DMS 273 treated with DMSO at 0.1 percent for 48 hours (cell line): ENCODE data around the gene GRK4.
"Not testable (repeated sequence)": the region's sequence is repeated elsewhere in the genome, so short reads cannot be mapped to it uniquely, and the experiment has no call there.

Experiments
- DNase-seq: peaks from one replicate; lab custom pipeline; 2025; lab: John Stamatoyannopoulos, UW

The GRK4 gene

DNA sequence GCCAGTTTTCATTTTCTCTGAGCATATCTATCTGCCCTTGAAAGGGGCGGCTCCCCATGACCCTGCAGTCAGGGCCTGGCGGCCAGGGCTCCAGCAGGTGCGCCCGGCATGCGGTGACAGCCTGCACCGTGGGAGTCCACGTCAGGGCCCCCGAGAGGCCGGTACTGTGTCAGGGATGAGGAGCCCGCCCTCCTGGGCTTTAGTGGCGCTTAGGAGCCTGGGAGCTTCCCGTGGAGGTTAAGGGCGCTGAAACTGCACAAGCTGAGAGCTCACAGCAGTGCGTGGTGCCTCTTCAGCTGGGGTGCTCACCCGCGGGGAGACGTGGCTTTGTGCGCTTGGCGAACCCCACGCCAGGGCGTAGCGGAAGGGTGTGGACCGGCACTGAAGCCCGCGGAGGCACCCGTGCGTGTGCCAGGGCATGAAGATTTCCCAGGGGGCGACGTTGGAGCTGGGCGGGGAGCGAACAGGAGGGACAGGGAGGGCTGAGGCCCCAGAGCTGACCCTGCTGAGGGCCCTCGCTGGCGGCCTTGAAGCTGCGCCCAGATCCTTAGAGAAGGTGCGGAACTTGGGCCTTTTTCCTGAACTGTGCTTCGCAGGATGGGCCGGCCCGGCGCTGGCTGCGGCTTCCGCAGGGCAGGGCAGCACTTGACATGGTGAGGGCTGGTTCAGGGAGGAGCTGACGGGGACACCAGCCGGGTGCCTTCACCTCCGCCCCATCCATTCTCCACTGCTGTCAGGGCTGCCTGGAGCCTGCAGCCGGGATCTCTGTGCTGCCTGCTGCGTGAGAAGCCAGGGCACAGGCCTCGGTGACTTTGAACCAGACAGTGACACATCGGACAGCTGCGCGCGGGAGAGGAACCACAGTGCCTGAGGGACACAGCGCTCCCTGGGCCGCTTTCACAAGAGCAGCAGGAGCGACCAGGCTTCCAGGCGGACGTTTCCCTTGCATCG, 78.1 kb downstream of the GRK4 start:
- no peak for DNase-seq

DNA sequence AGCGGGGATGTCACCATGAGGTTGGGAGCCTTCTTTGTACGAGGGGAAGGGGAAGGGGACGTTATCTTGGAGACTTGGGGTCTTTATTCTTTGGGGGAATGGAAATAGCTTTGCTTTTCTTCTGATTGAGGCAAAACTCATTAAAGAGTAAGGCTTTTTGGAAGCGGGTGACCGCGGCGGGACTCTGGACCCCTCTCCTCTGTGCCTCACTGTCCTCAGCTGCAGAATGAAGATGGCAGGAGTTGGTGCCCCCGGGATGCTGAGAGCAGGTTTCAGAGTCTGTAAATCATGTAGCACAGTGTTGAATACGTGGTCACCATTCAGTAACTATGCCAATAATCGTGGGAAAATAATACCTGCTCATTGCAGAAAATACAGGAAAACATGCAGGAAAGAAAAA, 78.9 kb downstream of the GRK4 start:
- DNase-seq: no peak

DNA sequence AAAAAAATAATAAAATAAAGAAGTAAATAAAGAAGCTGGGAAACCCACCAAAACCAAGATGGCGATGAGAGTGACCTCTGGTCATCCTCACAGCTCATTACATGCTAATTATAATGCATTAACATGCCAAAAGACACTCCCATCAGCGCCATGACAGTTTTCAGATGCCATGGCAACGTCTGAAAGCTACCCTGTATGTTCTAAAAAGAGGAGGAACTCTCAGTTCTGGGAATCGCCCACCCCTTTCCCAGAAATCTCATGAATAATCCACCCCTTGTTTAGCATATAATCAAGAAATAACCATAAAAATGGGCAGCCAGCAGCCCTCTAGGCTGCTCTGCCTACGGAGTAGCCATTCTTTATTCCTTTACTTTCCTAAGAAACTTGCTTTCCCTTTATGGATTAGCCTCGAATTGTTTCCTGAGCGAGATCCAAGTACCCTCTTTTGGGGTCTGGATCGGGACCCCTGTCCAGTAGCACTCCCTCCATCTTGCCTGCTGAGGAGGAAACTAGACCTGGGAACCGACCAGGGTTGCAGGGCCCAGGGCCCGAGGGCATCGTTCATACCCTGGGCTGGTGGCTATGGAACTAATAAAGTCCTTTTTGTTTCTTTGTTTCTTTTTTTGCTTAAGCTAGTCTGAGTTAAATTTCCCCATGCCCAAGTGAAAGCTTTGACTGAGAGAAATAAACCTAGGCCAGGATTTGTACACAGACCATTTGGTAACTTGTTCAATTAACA, 80.1 kb downstream of the GRK4 start:
- no peak for DNase-seq

DNA sequence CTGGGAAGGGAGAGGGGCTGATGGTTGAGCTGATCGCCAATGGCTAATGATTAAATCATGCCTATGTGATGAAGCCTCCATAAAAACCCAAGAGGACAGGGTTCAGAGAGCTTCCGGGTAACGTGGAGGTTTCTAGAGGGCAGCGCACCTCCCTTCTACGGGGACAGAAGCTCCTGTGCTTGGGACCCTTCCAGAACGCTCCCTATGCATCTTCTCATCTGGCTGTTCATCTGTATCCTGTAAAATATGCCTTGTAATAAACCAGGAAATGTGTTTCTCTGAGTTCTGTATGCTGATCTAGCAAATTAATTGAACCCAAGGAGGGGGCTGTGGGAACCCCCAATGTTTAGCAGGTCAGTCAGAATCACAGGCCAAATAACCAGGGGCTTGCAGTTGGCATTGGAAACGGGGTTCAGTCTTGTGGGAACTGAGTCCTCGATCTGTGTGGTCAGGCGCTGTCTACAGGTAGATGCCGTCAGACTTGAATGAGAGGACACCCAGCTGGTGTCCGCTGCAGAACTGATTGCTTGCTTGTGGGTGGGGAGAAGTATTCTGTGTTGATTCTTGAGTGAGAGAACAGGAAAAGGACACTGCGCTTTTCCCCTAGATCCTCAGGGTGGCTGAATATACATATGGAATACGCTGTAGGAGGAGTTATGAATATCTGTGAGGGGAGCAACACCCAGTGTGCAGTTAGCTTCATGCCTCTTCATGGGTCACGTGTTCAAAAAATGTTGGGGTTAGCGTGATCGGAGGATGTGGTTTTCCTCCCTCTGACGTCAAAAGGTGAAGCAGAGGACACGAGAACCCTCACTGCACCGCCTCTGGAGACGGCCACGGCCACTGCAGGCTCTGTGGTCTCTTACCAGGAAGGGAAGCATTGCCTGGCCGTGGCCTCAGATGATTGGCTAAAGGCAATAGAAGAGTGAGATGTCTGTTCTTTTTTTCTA, 81.8 kb downstream of the GRK4 start:
- no peak for DNase-seq

DNA sequence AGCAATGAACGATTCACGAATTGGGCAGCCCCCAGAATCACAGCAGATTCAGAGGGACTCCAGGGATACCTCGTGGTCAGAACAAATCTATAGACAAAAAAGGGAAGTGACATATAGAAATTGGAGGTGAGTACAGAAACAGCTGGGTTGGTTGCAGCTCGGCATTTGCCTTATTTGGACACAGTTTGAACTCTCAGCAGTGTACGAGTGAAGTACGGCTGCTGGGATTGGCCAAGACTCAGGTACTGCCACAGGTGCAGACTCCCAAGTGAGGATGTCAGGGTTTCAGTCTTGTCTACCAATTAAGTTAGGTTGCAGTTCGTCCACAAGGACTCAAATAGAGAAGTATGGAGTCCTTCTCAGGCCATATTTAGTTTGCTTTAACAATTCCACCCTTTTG, 82.8 kb downstream of the GRK4 start:
- no peak for DNase-seq

DNA sequence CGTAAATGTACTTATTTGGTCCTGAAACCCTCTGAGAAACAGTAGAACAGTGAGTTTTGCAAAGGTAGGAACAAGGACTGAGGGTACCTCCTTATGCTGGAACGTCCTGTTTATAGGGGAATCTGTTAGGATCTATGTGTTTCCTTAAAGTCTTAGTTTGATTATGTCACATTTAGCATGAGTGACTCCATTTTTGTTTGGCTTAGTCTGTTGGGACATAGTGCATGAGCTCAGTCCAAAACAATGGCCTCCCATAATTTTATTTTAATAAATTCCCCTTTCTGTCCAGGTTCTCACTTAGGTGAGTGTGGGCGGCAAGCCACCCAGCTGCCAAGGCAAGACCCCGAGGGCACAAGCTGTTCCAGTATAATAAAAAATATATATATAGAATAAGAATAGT, 83.3 kb downstream of the GRK4 start:
- DNase-seq: no peak

DNA sequence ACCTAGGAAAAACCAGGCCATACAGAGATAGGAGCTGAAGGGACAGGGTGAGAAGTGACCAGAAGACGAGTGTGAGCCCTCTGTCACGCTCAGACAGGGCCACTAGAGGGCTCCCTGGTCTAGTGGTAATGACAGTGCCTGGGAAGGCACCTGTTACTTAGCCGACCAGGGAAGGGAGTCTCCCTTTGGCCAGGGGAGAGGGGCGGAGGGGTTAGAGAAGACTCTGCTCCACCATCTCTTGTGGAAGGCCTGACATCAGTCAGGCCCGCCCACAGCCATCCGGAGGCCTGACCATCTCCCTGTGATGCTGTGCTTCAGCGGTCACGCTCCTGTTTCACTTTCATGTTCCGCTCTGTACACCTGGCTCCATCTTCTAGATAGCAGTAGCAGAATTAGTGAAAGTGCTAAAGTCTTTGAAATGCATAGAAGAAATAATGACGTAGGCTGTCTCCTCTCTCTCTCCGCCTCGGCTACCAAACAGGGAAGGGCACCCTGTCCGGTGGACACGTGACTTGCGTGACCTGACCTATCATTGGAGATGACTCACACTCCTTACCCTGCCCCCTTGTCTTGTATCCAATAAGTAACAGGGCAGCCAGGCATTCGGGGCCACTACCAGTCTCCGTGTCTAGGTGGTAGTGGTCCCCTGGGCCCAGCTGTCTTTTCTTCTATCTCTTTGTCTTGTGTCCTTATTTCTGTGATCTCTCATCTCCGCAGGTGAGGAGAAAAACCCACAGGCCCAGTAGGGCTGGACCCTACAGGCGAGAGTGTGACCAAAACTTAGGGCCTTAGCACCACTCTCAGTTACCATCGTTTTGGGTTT, 84.3 kb downstream of the GRK4 start:
- no peak for DNase-seq

DNA sequence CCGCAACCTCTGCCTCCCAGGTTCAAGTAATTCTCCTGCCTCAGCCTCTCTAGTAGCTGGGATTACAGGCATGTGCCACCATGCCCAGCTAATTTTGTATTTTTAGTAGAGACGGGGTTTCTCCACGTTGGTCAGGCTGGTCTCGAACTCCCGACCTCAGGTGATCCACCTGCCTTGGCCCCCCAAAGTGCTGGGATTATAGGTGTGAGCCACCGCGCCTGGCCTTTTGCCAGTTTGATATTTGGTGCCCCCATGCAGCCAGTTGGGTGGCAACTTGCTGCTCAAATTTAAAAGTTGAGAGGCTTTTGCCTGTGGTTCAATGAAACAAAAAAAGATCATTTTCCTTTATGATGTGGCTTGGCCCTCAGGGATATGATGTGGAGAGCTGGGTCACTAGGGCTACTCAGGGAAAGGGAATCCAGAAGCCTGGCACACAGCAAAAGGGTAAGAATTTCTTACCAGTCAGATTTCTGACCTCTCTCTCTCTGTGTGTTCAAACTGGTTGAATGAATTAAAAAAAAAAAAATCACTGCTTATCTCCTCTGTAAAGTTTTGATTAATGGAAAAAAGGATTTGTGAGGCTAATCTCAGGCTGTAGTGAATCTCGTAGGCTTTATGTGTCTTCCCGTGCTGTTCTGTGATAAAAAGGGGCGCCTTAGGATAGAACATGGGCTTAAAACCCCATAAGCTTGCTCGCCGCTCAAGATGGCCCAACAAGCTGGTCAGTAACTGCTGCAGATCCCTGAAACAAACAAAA, 87.9 kb downstream of the GRK4 start:
- DNase-seq: not testable (repeated sequence)

DNA sequence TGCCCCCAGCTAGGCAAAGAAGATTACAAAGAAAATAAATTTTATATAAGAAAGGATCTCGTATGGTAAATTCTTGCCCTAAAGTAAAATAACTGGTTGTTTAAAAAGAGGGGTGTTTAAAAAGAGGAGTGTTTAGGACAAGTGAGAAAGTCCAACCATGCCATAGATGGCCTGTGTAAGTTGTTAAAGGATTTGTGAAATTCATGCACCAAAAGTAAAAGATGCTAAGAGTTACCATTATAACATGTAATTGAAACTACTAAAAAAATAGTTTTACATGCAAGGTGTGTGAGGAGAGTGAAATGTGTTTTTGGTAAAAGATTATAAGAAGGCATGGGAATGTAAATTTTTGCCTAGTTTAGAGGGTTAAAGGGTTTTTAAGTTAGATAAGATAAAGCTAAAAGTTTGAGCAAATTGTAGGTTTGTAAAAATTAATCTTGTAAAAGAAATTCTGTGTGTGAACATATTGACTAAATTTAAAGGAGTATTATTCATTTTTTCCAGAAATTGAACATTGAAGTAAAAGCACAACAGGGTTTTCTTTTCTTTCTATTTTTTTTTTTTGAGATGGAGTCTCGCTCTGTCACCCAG, 90.9 kb downstream of the GRK4 start:
- DNase-seq: no peak

DNA sequence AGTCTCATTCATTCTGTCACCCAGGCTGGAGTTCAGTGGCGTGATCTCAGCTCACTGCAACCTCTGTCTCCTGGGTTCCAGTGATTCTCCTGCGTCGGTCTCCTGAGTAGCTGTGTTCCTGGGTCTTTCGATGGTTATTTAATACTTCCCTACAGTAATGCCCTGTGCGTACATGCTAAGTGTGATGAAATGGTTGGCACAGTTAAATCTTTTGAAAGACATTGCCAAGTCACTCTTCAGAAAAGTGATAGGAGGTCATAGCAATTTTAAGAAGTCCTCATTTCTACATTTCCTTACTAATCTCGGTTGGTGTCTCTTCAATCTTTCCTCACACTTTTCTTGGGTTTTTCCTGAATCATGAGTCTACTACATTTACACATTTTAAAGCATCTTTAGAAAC, 96.6 kb downstream of the GRK4 start:
- no peak for DNase-seq

DNA sequence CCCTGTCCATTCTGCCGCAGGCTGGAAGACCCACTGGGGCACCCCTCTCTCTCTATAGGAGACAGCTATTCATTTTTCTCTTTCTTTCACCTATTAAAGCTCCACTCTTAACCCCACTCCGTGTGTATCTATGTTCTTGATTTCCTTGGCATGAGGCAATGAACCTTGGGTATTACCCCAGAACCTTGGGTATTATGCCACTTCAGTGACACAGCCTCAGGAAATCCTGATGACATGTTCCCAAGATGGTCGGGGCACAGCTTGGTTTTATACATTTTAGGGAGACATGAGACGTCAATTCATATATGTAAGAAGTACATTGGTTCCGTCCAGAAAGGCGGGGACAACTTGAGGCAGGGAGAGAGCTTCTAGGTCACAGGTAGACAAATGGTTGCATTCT, 97.6 kb downstream of the GRK4 start:
- DNase-seq: no peak

DNA sequence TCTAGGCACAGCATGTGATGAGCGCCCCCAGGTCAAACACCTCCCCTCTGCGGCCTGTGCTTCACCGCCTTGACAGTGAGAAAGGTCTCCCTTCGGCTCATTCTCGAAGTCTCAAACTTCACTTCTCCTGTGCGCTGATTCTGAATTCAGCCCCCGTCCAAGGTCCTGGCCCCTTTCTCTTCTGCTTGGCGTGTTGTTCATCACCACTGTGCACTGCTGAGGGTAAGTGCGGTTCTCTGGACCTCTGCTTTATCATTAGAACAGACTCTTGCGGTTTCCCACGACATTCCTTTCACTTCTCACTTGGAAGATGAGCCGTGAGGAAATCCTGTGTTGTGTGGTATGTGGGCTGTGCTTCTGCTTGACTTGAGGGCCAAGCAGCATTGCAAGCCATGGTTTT, 99.1 kb downstream of the GRK4 start:
- no peak for DNase-seq

DNA sequence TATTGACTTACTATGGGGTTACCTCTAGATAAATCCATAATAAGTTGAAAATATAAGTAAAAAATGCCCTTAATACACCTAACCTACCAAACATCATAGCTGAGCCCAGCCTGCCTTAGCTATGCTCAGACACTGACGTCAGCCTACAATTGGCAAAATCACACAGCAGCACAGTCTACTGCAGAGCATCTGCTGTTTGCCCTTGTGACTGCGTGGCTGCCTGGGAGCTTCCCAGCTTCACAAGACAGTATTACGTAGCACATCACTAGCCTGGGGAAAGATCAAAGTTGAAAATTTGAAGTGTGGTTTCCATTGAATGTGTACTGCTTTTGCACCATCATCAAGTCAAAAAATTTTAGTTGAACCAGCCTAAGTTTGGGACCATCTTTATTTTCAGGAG, 102.2 kb downstream of the GRK4 start:
- no peak for DNase-seq

DNA sequence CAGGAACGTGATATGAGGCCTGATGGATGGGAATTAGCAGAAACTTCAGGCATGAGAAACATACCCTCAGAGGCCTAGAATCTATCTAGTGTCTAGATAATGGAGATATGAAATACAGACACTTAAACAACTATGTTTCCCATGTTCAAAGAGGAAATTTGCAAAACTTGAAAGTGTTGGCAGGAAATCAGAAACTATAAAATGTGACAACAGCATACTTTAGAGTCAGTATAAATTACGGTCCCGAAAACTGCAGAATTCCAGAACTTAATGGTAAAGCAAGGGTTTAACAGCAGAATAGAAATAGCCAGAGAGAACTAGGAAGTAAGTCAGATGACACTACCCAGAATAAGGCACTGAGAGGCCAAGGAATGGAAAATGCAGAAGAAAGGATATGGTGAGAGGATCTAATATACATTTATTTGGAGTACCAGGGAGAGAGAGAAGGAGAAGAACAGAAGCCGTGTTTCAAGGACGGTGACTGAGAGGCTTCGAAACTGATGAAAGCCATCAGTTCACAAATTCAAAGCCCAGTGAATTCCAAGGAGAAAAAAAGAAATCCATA, 103.5 kb downstream of the GRK4 start:
- DNase-seq: no peak

DNA sequence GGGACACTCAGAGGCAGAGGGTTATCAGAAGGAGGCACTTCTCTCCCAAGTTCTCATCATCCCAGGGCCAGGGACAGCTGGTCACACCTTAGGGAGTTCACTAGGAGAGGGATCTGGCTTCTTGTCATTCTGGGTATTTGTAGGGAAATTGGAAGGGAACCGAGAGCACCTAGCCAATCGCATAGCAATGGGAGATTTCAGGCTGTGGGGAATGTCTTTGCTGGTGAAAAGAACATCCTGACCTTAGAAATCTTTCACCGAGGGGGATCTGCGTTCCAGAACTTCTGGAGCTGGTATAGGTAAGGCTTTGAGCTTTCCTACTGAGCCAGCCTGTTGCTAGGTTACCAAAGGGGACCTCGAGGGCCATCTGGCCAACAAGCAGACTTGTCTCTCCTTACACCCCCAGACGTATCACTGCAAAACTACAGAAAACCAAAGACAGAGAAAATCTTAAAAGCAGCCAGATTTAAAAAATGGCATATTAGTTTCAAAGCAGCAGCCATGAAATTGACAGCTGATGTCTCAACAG, 104.2 kb downstream of the GRK4 start:
- DNase-seq: no peak

DNA sequence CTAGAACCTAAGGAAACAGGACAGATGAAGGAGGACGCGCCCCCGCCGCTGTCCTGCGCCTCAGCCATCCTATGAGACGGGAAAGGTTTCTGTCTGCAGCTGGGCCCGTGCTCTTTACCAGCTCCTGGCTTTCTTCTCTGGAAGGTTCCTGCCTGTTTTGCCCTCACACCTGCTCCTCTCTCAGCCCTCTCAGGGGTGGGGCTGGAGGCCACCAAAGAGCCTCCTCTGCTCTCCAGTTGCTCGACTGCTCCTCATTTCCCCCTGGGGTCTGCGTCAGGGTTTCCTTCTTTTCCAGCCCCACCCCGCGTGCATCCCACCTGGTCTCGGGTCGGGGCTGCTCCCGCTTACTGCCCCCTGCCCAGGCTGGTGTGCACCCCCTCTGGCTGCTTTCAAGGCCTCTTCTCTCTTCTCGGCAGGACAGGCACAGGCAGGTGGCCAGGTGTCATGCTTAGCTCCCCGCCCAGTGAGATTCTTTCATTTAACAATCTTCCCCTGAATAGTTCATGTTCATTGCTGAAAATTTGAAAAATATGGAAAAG, 106.4 kb downstream of the GRK4 start:
- DNase-seq: no peak

DNA sequence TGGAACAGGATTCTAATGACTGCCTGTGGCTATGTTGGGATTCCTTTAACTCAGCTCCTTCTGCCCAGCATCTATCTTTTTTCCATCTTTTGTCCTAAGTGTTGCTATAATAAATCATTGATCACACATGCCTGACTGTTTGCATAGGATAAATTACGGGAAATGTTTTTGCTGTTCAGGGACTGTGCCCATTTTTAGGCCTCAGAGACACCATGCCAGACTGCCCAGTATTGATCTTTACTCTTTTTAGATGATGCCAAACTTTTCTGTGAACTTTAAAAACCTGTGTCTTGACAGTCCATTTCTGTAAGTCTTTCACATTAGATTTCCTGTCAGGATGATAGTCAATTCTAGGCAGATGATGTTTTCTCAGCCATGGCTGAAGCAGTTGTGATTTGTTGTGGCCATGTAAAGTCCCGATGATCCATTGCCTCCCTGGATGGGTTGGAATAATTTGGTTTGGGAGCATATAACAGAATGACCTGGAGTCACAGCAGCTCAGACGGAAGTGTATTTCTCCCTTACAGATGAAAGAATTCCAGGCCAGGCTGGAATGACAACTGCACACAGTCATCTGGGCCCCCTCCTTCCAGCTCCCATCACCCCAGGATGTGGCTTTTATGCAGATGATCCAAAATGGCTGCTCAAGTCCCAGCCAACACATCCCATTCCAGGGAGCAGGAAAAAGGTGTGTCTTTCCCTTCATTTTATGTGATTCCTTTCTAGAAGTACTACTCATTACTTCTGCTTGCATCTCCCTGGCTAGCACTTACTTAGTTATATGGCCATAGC, 107.5 kb downstream of the GRK4 start:
- no peak for DNase-seq

DNA sequence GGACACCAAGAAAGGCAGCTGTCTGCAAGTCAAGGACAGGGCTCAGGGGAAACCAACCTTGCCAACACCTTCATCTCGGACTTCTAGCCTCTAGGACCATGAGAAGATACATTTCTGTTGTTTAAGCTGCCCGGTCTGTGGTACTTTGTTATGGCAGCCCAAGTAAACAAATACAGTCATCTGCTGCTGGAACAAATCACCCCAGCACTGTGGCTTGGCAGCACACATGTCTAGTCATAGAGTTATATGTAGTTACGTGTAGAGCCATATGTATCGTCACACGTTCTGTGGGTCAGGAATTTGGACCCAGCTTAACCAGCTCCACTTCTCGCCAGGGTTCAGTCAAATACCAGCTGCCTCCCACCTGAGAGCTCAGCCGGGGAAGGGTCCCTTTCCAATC, 108.4 kb downstream of the GRK4 start:
- no peak for DNase-seq
